ENCODE measurements around the gene TMEM238L.

GRCh38 chr17:10845388-10845751 lies 41.5 kb upstream of the TMEM238L start:
- TF ChIP-seq CTCF (IDR thresholded peaks at IDR 0.05; ENCODE audit: extremely low read depth in 1 of 2, insufficient read depth in 1 of 2, low read depth in 1 of 2, low read length in 2 of 2) (no peak), POLR2AphosphoS5 (IDR thresholded peaks at IDR 0.05; ENCODE audit: insufficient read depth, low read depth, low read length) (no peak), POLR2A (IDR thresholded peaks at IDR 0.05; ENCODE audit: low read depth, low read length) (no peak), MAX (IDR thresholded peaks at IDR 0.05; ENCODE audit: insufficient read depth, insufficient read length) (no peak), MYC (IDR thresholded peaks at IDR 0.05; ENCODE audit: low read depth, low read length) (no peak), FOS (IDR thresholded peaks at IDR 0.05; ENCODE audit: borderline replicate concordance, insufficient read depth, low read length) (no peak), EZH2 (IDR thresholded peaks at IDR 0.05; ENCODE audit: borderline replicate concordance, low read depth, low read length, severe bottlenecking) (no peak), GATA2 (IDR thresholded peaks at IDR 0.05; ENCODE audit: insufficient read depth, insufficient read length, low read depth, low read length) (no peak), JUN (IDR thresholded peaks at IDR 0.05; ENCODE audit: borderline replicate concordance, insufficient read depth, insufficient read length, low read depth) (no peak)

Measured in endothelial cell of umbilical vein (primary cell).